HG03064 (cell line): ENCODE measurements around the gene FOXS1.
"Not testable (repeated sequence)": the region's sequence is repeated elsewhere in the genome, so short reads cannot be mapped to it uniquely, and the experiment has no call there.

Experiments used
- ATAC-seq: cut with Tn5 transposase; IDR thresholded peaks from one replicate; pipeline ENCODE4 v1.9.1; 2021; ENCODE audit warnings: low read depth; ENCODE audit not compliant: unreplicated experiment

FOXS1 gene

GRCh38 chr20:31824125-31824485, 21.3 kb downstream of the FOXS1 start:
- no peak for ATAC-seq

GRCh38 chr20:31823360-31824124, 21.9 kb downstream of the FOXS1 start:
- no peak for ATAC-seq

- ATAC-seq: no peak
These were observed 22.7 kb downstream of the FOXS1 start for GRCh38 chr20:31822421-31823330.

GRCh38 chr20:31821427-31821826, 24.0 kb downstream of the FOXS1 start:
- ATAC-seq: no peak

GRCh38 chr20:31820228-31820627, 25.2 kb downstream of the FOXS1 start:
- no peak for ATAC-seq

GRCh38 chr20:31819083-31819784, 26.2 kb downstream of the FOXS1 start, which contains the start of gene MYLK2:
TSS of gene MYLK2 (plus strand) at chr20:31819356. CDS start at chr20:31819581, 225 bp downstream.
- ATAC-seq: no peak

- ATAC-seq: no peak
These were observed 27.0 kb downstream of the FOXS1 start for GRCh38 chr20:31818376-31818908.

GRCh38 chr20:31817461-31817860, 27.9 kb downstream of the FOXS1 start:
- ATAC-seq: no peak

GRCh38 chr20:31816221-31816620, 29.2 kb downstream of the FOXS1 start:
- no peak for ATAC-seq

GRCh38 chr20:31815408-31816188, 29.8 kb downstream of the FOXS1 start:
- no peak for ATAC-seq

- not testable (repeated sequence) for ATAC-seq
These were observed 31.3 kb downstream of the FOXS1 start for GRCh38 chr20:31814142-31814541.

GRCh38 chr20:31813611-31814010, 31.8 kb downstream of the FOXS1 start:
- no peak for ATAC-seq

GRCh38 chr20:31811796-31812728, 33.3 kb downstream of the FOXS1 start:
- no peak for ATAC-seq

GRCh38 chr20:31811198-31811597, 34.2 kb downstream of the FOXS1 start:
- ATAC-seq: no peak

- no peak for ATAC-seq
These were observed 35.7 kb downstream of the FOXS1 start for GRCh38 chr20:31809661-31810060.

- ATAC-seq: no peak
These were observed 36.9 kb downstream of the FOXS1 start for GRCh38 chr20:31808481-31808880.

- ATAC-seq: no peak
These were observed 38.6 kb downstream of the FOXS1 start for GRCh38 chr20:31806564-31807355.
